GM18499 (cell line): ENCODE measurements around the gene MCU.

Source experiments
- ATAC-seq: cut with Tn5 transposase; IDR thresholded peaks from one replicate; pipeline ENCODE4 v1.9.1; 2021; ENCODE audit warnings: moderate number of reproducible peaks; ENCODE audit not compliant: insufficient read depth, unreplicated experiment

The MCU gene

GRCh38 chr10:72796042-72796441, 104.1 kb downstream of the MCU start:
- no peak for ATAC-seq

GRCh38 chr10:72796538-72796937, 104.6 kb downstream of the MCU start:
- ATAC-seq = no peak

- no peak for ATAC-seq
Measured at GRCh38 chr10:72800000-72800740, 108.2 kb downstream of the MCU start.

- no peak for ATAC-seq
Measured at GRCh38 chr10:72800741-72801092, 108.8 kb downstream of the MCU start.

- no peak for ATAC-seq
Measured at GRCh38 chr10:72801263-72801868, 109.4 kb downstream of the MCU start.

- no peak for ATAC-seq
Measured at GRCh38 chr10:72802332-72802731, 110.4 kb downstream of the MCU start.

- ATAC-seq = no peak
Measured at GRCh38 chr10:72802763-72803505, 111.0 kb downstream of the MCU start.

GRCh38 chr10:72808001-72808400, 116.1 kb downstream of the MCU start:
- ATAC-seq = no peak

GRCh38 chr10:72809006-72809405, 117.1 kb downstream of the MCU start:
- no peak for ATAC-seq

- no peak for ATAC-seq
Measured at GRCh38 chr10:72810976-72811375, 119.0 kb downstream of the MCU start.

- ATAC-seq = no peak
Measured at GRCh38 chr10:72812415-72812752, 120.4 kb downstream of the MCU start.

- ATAC-seq = no peak
Measured at GRCh38 chr10:72812753-72813430, 120.9 kb downstream of the MCU start.

GRCh38 chr10:72814099-72814790, 122.3 kb downstream of the MCU start:
- no peak for ATAC-seq

GRCh38 chr10:72816565-72816964, 124.6 kb downstream of the MCU start:
- no peak for ATAC-seq

GRCh38 chr10:72818076-72818475, 126.1 kb downstream of the MCU start:
- no peak for ATAC-seq

- ATAC-seq = no peak
Measured at GRCh38 chr10:72819053-72819452, 127.1 kb downstream of the MCU start.

- ATAC-seq = no peak
Measured at GRCh38 chr10:72821606-72822005, 129.7 kb downstream of the MCU start.

GRCh38 chr10:72822342-72822986, 130.5 kb downstream of the MCU start:
- ATAC-seq = no peak

GRCh38 chr10:72825163-72825562, 133.2 kb downstream of the MCU start:
- ATAC-seq = no peak

- ATAC-seq = no peak
Measured at GRCh38 chr10:72826346-72826745, 134.4 kb downstream of the MCU start.
